Mesenteric fat pad (tissue), 1 donor: ENCODE measurements around the gene IL1RL2. TPM values are rescaled to one million over a fixed set of nuclear protein-coding genes. Genes with fewer than 3 reads are reported as not detected.

Experiments used
- DNase-seq: peaks from one replicate; pipeline ENCODE4 v3.0.0-alpha.2; 2020; ENCODE audit warnings: low spot score
- total RNA-seq: library from RNA; stranded (reverse); fragmentation: NEBNext Ultra II Directional; extraction: Animal tissue kit (Norgen Biotek cat#: 25700); gene quantifications from one replicate; pipeline ENCODE4 v1.2.1, GENCODE V29; 2021
- donor health status: DM: yes; HTN: yes; CAD: no.

Gene IL1RL2
- total RNA-seq, 1 donor from 2014 or later = 0.93 TPM

- no peak for DNase-seq
Observed at GRCh38 chr2:102262216-102263129, 75.7 kb downstream of the IL1RL2 start.

DNA sequence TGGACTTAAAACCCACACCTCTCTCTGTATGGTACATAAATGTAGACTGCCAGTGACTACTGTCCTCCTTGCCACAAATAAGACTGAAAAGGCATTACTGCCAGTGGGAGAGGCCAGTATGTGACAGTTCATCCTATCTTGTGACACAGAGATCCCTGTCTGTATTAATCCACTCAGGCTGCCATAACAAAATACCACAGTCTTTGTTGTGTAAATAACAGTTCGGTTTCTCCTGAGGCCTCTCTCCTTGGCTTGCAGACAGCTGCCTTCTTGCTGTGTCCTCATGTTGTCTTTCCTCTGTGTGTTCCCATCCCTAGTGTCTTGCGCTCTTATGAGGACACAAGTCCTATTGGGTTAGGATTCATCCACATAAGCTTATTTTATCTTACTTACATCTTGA is 78.1 kb downstream of the IL1RL2 start:
- no peak for DNase-seq

- DNase-seq = no peak
Observed at GRCh38 chr2:102266204-102266603, 79.4 kb downstream of the IL1RL2 start.

DNA sequence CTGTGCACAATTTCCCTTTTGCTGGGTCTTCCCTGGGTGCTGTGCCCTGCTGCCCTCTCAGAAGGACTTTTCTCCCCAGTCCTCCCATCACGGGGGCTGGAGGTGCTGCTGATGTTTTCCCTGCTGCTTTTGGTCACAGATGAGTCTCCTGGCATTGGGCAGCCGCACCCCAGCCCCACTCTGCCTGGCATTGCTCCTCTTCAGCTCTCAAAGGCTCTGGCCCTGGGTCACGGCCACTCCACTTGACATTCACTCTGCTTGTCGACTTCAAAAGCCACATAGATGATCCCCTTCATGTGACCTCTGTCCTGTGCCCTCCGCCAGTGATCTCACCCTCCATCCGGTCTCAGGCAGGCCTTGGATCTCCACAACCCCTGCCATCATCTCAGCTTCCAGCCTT is 81.0 kb downstream of the IL1RL2 start:
- no peak for DNase-seq

DNA sequence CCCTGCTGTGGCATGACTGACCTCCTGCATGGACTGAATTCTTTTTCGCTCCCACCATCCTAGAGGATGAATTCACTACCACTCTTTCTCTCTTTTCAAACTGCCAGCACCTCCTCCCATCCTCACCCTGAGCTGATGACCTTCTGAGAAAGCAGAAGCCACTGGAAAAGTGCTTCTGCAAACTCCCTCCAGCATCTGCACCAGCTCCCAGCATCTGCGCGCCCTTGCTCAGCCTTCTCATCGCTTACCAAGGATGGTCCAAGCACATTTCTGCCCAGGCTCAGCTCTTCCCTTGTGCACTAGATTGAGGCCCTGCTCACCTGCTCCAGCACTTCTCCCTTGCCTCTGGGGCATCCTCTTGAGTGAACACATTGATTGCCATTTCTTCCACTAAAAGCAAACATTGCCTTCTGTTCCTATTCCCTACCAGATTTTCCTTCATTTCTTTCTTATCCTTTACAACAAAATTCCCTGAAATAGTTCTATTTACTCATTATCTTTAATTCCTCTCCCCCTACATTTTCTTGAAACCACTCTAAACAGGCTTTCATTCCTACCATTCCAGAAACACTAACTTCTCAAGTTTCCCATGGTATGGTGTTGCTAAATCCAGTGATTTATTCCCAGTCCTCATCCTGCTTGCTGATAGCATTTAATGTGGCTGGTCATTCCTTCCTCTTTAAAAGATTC is 81.8 kb downstream of the IL1RL2 start:
- DNase-seq = no peak

GRCh38 chr2:102269200-102269524 is 82.3 kb downstream of the IL1RL2 start:
- no peak for DNase-seq

DNA sequence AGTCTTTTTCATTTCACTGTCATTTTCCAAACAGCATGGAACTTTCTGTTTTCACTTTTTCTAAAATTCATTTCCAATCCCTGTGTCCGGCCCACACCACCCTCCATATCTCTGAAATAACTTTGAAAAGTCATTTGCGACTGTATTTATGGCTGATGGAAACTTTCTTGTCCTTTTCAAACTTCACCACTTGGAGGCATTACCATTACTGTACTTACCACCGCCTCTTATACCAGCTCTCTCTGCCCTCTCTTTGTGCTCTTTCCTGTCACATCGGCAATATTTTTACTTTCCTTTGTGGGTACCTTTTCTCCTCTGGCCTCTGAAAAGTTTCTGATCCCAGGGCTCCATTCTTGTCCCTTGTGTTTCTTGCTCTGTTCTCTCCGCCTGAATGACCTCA is 85.0 kb downstream of the IL1RL2 start:
- no peak for DNase-seq

GRCh38 chr2:102273619-102274211 is 86.9 kb downstream of the IL1RL2 start:
- DNase-seq = no peak

DNA sequence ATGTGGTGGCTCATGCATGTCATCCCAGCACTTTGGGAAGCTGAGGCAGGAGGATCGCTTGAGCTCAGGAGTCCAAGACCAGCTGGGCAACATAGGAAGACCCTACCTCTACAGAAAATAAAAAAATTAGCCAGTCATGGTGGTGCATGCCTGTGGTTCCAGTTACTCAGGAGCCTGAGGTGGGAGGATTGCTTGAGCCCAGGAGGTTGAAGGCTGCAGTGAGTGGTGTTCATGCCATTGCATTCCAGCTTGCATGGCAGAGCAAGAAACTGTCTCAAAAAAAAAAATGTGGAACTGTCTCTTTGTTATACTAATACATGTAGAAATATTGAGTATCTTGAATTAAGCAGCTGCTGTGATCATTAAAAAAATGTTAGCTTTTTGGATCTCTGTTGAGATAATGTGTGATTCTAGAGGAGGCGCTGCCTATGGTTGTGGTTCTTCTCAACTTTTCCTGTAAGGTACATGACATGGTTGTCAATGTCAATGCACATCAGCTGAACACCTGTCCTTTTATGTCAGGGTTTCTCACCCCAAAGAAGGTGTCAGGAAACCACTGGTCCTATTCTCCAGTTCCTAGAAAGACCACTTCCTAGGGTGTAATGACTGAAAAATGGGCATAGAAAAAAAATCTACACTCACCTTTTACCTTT is 89.9 kb downstream of the IL1RL2 start:
- DNase-seq = no peak

DNA sequence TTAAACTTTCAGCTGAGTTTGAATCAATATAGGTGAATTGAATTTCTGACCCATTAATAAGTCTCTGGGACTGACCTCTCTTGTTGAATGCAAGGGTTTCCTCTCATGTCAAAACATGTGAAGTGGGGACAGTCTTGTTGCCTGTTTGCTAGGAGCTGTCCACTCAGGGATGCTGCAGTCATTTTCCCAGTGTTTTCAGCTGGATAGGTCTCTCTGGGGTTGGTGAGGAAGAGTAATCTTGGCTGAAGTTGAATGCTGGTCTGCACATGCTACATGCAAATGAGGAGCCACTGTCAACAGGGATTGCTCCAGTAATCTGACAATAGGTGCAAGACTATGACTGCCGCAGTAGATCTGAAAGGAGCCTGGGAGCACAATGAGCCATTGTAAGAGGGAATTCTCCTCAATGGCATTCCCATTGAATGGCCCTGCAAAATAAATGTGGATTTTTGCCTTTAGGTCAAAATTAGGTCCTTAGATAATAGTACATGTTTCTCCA is 90.4 kb downstream of the IL1RL2 start:
- DNase-seq = no peak

DNA sequence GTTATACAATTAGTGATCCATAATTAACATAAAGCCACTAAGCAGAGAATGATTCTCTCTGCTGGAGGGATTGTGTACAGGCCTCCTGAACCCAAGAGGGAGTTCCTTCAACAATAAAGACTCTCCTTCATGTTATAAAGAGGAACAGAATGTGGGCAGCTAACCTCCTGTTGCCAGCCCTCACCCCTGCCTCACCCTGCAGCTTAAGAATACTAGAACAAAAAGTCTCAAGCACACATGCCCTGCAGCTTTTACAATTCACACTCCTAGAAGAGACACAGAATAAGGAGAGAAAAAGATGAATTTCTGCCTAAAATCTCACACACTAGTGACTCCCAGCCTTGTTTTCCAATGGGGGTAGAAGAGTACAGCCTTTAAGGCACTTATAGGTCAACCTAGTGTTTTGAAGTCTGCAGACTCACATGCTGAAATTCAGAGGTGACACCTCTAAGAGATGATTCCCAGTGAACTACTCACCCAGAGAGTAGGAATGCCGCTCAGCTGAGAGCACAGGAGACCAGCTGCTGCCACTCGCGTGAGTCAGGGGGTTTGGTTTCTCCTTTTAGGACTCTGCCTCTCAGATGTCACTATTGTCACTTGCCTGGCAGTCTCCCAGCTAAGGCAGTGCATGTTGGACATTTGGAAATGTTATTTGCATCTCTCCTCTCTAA is 92.0 kb downstream of the IL1RL2 start:
- no peak for DNase-seq

- no peak for DNase-seq
Observed at GRCh38 chr2:102279391-102279735, 92.5 kb downstream of the IL1RL2 start.

GRCh38 chr2:102282678-102283091 is 95.9 kb downstream of the IL1RL2 start:
- no peak for DNase-seq

- DNase-seq = no peak
Observed at GRCh38 chr2:102283996-102284395, 97.2 kb downstream of the IL1RL2 start.

DNA sequence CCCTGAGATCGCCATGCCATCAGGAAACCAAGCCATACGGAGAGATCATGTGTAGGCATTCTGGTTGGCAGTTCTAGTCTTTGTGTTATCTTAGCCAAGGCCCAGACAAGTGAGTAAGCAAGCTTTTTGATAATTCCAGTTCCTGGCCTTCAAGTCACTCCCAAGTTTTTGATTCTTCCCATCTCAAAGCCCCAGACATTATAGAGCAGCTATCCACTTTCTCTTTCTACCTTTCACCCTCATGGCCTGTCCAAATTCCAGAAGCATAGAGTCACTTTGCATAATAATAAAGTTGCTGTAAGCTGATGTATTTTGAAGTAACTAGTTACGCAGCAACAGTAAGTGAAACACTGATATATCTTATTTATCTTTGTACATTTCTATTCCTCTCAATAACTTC is 97.8 kb downstream of the IL1RL2 start:
- no peak for DNase-seq

- no peak for DNase-seq
Observed at GRCh38 chr2:102285368-102285767, 98.5 kb downstream of the IL1RL2 start.

DNA sequence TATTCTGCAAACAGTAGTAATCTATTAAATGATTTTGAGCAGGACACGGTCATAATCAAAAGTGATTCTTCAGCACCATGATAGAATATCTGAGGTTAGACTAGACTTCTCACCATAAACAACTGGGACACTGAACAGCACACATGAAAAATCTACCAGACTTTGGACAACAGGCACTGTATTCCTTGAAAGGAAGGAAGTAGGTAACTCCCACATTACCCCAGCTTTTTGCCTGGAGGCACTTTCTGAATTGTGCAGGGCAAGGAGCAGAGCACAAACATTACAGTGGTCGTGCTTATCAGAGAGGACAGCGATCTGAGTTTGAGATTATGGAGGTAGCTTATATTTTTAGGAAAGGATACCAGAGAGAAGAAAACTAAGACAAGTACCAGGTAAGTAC is 99.2 kb downstream of the IL1RL2 start:
- no peak for DNase-seq

DNA sequence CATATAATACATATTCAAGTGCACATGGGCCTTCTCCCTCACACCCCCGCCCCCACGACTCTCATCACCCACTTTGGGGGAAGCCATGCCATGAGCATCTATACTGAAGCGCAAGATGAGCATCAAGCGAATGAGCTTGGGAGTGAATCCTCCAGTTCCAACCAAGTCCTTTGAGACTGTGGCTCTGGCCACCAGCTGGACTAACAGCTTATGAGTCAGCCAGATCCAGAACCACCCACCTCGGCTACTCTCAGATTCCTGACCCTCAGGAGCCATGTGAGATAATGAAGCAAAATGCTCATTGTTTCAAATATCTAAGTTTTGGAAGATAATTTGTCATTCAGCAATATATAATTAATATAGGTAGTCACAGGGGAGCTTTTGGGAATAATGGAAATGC is 102.3 kb downstream of the IL1RL2 start:
- DNase-seq = no peak
